ENCODE results near the gene GIGYF2.
"Not testable (repeated sequence)": the region's sequence is repeated elsewhere in the genome, so short reads cannot be mapped to it uniquely, and the experiment has no call there.

Gene GIGYF2

DNA sequence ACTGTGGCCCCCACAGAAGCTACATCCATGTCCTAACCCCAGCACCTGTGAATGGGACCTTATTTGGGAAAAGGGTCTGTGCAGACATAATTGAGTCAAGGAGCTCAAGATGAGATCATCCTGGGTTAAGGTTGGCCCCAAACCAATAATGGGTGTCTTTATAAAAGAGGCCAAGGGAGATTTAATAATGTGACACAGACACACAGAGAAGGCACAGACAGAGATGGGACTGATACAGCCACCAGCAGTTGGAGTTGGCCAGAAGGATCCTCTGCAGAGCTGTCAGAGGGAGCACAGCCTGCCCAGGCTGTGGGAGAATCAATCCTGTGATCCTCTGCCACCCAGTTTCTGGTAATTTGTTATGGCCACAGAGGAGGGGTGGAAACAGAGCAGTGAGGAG, 199.0 kb downstream of the GIGYF2 start:
- H3K36me3 ChIP-seq (ENCODE audit: control insufficient read depth, insufficient read depth, low read length), result no peaks in the 10 kb centered on the region
- no peak for DNase-seq (ENCODE audit: low read depth, low spot score)
- H3K27ac ChIP-seq (ENCODE audit: low read length), result no peak overlapping the region
- no peaks in the 10 kb centered on the region for H3K9me3 ChIP-seq (ENCODE audit: control insufficient read depth, insufficient read depth, low read length)
- H3K4me3 ChIP-seq (ENCODE audit: low read length), result no peak overlapping the region
- H3K27me3 ChIP-seq (ENCODE audit: control insufficient read depth, insufficient read depth, low read length), result no peaks in the 10 kb centered on the region; the same call in 1 of the 2 replicates
- peaks cover 2% of the 10 kb centered on the region; the same call in 1 of the 2 replicates for H3K4me1 ChIP-seq (ENCODE audit: control insufficient read depth, insufficient read depth, low read length)

DNA sequence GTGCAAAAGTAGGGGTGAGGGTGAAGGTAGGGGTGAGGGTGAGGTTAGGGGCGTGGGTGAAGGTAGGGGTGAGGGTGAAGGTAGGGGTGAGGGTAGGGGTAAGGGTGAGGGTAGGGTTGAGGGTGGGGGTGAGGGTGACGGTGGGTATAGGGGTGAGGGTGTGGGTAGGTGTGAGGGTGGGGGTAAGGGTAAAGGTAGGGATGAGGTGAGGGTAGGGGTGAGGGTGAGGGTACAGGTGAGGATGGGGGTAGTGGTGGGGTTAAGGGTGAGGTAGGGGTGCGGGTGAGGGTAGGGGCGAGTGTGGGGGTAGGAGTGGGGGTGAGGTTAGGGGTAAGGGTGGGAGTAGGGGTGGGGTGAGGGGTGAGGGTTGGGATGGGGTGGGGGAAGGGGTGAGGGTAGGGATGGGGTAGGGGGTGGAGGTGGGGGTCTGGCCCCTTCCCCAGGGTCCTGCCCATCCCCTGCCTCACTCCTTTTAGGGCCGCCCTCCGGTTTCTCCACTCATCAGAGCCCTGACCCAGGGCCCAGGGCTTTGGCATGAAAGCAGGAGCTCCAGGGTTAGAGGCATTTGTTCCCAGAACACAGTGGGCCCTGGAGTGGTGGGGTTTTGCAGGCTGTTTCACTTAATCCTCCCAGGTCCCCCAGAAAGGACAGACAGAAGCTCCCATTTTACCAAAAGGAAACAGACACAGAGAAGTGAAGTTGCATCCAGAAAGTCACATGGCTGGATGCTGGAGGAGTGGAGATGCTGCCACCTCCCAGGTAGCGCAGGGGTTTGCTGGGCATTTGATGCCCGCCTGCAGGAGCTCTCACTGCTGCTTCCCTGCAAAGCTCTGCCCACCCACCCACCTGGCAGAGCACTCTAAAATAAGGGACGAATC, 199.8 kb downstream of the GIGYF2 start:
- Histone ChIP-seq H3K36me3 (ENCODE audit: control insufficient read depth, insufficient read depth, low read length) (no peaks in the 10 kb centered on the region), H3K4me1 (ENCODE audit: control insufficient read depth, insufficient read depth, low read length) (peaks cover 3% of the 10 kb centered on the region), H3K9me3 (ENCODE audit: control insufficient read depth, insufficient read depth, low read length) (no peaks in the 10 kb centered on the region), H3K4me3 (ENCODE audit: low read length) (no peak overlapping the region), H3K27ac (ENCODE audit: low read length) (no peak overlapping the region), H3K27me3 (ENCODE audit: control insufficient read depth, insufficient read depth, low read length) (peaks cover 4% of the 10 kb centered on the region; the same call in 1 of the 2 replicates)
- 93% methylated on average over 3 of the region's 9 CpGs for WGBS (ENCODE audit: insufficient coverage, insufficient read length)
- DNase-seq (ENCODE audit: low read depth, low spot score), result no peak

DNA sequence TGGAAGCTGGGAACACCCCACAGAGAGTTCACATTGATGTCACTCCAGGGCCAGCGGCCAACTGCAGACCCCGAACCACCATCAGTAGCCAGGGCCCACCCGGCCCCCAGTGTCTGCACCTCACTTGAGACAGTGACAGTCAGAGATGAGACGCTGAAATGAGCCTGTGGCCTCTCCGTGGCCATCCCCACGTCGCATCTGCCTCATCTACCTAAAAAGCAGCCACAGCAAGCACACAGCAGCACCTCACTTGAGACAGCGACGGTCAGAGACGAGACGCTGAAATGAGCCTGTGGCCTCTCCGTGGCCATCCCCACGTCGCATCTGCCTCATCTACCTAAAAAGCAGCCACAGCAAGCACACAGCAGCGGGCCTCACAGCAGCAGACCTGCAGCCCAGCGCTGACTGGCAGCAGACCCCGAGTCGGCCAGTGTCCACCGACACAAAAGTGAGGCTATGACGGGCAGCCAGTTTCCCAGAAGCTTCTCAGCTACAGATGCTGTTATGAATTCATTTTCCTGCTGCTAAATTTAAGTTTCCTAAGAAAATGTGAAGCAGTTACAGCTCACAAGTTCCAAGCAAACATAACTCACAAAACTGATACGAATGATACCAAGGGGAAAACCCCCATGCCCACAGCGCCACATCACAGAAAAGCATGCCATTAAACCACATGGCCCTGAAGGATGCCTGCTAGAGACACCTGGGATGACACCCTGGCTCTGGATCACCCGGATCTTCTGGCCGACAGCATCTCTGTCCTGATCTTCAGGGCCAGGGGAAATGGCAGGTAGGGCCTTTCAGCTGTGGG, 200.7 kb downstream of the GIGYF2 start:
- H3K9me3 ChIP-seq (ENCODE audit: control insufficient read depth, insufficient read depth, low read length), result no peaks in the 10 kb centered on the region
- peaks cover 5% of the 10 kb centered on the region; the same call in 1 of the 2 replicates for H3K27me3 ChIP-seq (ENCODE audit: control insufficient read depth, insufficient read depth, low read length)
- H3K36me3 ChIP-seq (ENCODE audit: control insufficient read depth, insufficient read depth, low read length), result no peaks in the 10 kb centered on the region
- no CpG with 5 or more reads among the region's 24 CpGs for WGBS (ENCODE audit: insufficient coverage, insufficient read length)
- H3K27ac ChIP-seq (ENCODE audit: low read length), result no peak overlapping the region
- peaks cover 3% of the 10 kb centered on the region for H3K4me1 ChIP-seq (ENCODE audit: control insufficient read depth, insufficient read depth, low read length)
- no peak overlapping the region for H3K4me3 ChIP-seq (ENCODE audit: low read length)
- no peak for DNase-seq (ENCODE audit: low read depth, low spot score)

- DNase-seq (ENCODE audit: low read depth, low spot score), result no peak
- Histone ChIP-seq H3K9me3 (ENCODE audit: control insufficient read depth, insufficient read depth, low read length) (no peaks in the 10 kb centered on the region), H3K36me3 (ENCODE audit: control insufficient read depth, insufficient read depth, low read length) (no peaks in the 10 kb centered on the region), H3K4me3 (ENCODE audit: low read length) (no peak overlapping the region), H3K27me3 (ENCODE audit: control insufficient read depth, insufficient read depth, low read length) (peaks cover 5% of the 10 kb centered on the region; the same call in 1 of the 2 replicates), H3K27ac (ENCODE audit: low read length) (no peak overlapping the region), H3K4me1 (ENCODE audit: control insufficient read depth, insufficient read depth, low read length) (peaks cover 3% of the 10 kb centered on the region)
- 100% methylated on average over 5 of the region's 18 CpGs for WGBS (ENCODE audit: insufficient coverage, insufficient read length)
Observed at GRCh38 chr2:232898592-232899543, 201.7 kb downstream of the GIGYF2 start.

- DNase-seq (ENCODE audit: low read depth, low spot score), result no peak
- Histone ChIP-seq H3K4me3 (ENCODE audit: low read length) (no peak overlapping the region), H3K9me3 (ENCODE audit: control insufficient read depth, insufficient read depth, low read length) (no peaks in the 10 kb centered on the region), H3K36me3 (ENCODE audit: control insufficient read depth, insufficient read depth, low read length) (no peaks in the 10 kb centered on the region), H3K4me1 (ENCODE audit: control insufficient read depth, insufficient read depth, low read length) (peaks cover 3% of the 10 kb centered on the region), H3K27ac (ENCODE audit: low read length) (no peak overlapping the region), H3K27me3 (ENCODE audit: control insufficient read depth, insufficient read depth, low read length) (peaks cover 5% of the 10 kb centered on the region; the same call in 1 of the 2 replicates)
- no CpG with 5 or more reads among the region's 43 CpGs for WGBS (ENCODE audit: insufficient coverage, insufficient read length)
Observed at GRCh38 chr2:232900811-232901735, 203.9 kb downstream of the GIGYF2 start.

GRCh38 chr2:232901736-232902578, 204.8 kb downstream of the GIGYF2 start:
- Histone ChIP-seq H3K4me3 (ENCODE audit: low read length) (no peak overlapping the region), H3K4me1 (ENCODE audit: control insufficient read depth, insufficient read depth, low read length) (peaks cover 3% of the 10 kb centered on the region), H3K9me3 (ENCODE audit: control insufficient read depth, insufficient read depth, low read length) (no peaks in the 10 kb centered on the region), H3K27me3 (ENCODE audit: control insufficient read depth, insufficient read depth, low read length) (peaks cover 5% of the 10 kb centered on the region; the same call in 1 of the 2 replicates), H3K27ac (ENCODE audit: low read length) (no peak overlapping the region), H3K36me3 (ENCODE audit: control insufficient read depth, insufficient read depth, low read length) (no peaks in the 10 kb centered on the region)
- no CpG with 5 or more reads among the region's 28 CpGs for WGBS (ENCODE audit: insufficient coverage, insufficient read length)
- no peak for DNase-seq (ENCODE audit: low read depth, low spot score)

GRCh38 chr2:232903989-232904388, 206.9 kb downstream of the GIGYF2 start:
- Histone ChIP-seq H3K36me3 (ENCODE audit: control insufficient read depth, insufficient read depth, low read length) (no peaks in the 10 kb centered on the region), H3K4me1 (ENCODE audit: control insufficient read depth, insufficient read depth, low read length) (peaks cover 3% of the 10 kb centered on the region), H3K9me3 (ENCODE audit: control insufficient read depth, insufficient read depth, low read length) (no peaks in the 10 kb centered on the region), H3K27me3 (ENCODE audit: control insufficient read depth, insufficient read depth, low read length) (peaks cover 5% of the 10 kb centered on the region; the same call in 1 of the 2 replicates), H3K4me3 (ENCODE audit: low read length) (no peak overlapping the region), H3K27ac (ENCODE audit: low read length) (no peak overlapping the region)
- WGBS (ENCODE audit: insufficient coverage, insufficient read length), result no CpG with 5 or more reads among the region's 9 CpGs
- no peak for DNase-seq (ENCODE audit: low read depth, low spot score)

DNA sequence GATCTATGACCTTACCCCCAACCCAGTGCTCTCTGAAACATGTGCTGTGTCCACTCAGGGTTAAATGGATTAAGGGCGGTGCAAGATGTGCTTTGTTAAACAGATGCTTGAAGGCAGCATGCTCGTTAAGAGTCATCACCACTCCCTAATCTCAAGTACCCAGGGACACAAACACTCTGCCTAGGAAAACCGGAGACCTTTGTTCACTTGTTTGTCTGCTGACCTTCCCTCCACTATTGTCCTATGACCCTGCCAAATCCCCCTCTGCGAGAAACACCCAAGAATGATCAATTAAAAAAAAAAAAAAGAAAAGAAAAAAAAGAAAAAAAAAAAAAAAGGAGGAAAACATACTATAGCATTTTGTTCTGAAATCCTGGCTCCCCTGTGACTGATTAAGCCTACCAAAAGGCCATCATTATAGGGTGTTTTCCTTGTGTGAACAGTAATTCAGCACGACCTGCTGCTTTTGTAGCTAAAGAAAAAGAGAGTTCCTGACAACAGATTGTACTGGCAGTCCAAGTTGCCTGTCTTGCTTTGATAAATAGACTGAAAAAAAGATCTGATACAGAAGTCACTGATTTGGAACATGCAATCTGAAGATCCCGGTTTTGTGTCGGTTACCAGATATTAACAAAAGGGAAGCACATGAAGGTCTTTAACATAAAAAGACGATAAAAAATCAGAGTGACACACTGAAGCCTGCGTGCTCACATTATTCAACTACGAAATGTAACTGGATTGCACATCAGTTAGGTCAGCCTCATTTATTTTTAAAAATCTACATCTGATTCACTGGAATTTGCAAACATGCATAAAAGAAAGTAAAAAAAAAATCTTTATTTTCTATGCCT, 210.0 kb downstream of the GIGYF2 start:
- not testable (repeated sequence) for H3K27me3 ChIP-seq (ENCODE audit: control insufficient read depth, insufficient read depth, low read length); H3K9me3 ChIP-seq (ENCODE audit: control insufficient read depth, insufficient read depth, low read length); H3K27ac ChIP-seq (ENCODE audit: low read length); H3K4me1 ChIP-seq (ENCODE audit: control insufficient read depth, insufficient read depth, low read length); DNase-seq (ENCODE audit: low read depth, low spot score); H3K4me3 ChIP-seq (ENCODE audit: low read length); H3K36me3 ChIP-seq (ENCODE audit: control insufficient read depth, insufficient read depth, low read length)
- no CpG with 5 or more reads among the region's 10 CpGs for WGBS (ENCODE audit: insufficient coverage, insufficient read length)

All from iPS DF 6.9 (cell line).